ENCODE data around the gene SELENOO.

DNA sequence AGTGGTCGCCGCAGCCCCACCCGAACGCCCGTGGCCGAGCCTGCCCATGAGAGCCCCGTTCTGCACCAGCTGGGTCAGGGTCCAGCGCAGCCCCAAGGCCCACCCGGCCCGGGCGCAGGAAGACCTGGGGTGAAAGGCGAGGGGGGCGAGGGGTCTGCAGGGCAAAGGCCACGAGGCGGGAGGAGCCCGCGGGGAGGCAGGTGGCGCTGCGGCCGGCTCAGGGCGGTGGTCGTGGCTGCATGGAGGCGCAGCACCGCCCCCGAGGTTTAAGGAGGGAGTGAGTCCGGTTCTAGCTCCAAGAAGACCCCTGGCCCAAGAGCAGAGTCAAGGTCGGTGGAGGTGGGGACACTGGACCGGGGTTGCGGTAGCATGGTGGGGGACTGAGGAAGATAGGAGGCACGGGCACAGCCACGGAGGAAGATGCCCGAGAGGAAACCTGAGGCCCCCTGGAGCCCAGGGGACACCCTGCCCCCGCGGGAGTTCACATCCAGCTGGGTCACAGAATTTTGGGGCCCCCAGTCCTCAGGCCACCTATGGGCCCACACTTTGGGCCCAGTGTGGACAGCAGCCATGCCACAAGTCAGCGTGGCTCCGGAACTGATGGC lies 50.8 kb downstream of the SELENOO start:
- no peak for TF ChIP-seq EZH2phosphoT487 (IDR thresholded peaks at IDR 0.05; ENCODE audit: borderline replicate concordance, low read depth, low read length)
- TF ChIP-seq CTCF (conservative IDR thresholded peaks at IDR 0.05; ENCODE audit: low read length), result no peak

All from OCI-LY7 (cell line).